Parathyroid adenoma (tissue), 2 donors: Measurements from ENCODE around the gene MGAT1.

ENCODE experiments used
- H2AFZ ChIP-seq: fragments of 300-600 bp; sonication (generic); one replicate; pipeline ENCODE4 v1.7.0; 2017; ENCODE audit warnings: antibody characterized with exemption, mild to moderate bottlenecking
- H3K27ac ChIP-seq: fragments of 300-600 bp; sonication (generic); one replicate; pipeline ENCODE4 v1.7.0; 2017
- H3K27me3 ChIP-seq: fragments of 300-600 bp; sonication (generic); one replicate; pipeline ENCODE4 v1.7.0; 2017; ENCODE audit warnings: low read length; ENCODE audit not compliant: control insufficient read depth, insufficient read depth
- H3K36me3 ChIP-seq: fragments of 300-600 bp; sonication (generic); one replicate; pipeline ENCODE4 v1.7.0; 2017; ENCODE audit warnings: low read length; ENCODE audit not compliant: control insufficient read depth, insufficient read depth
- H3K4me1 ChIP-seq: fragments of 300-600 bp; sonication (generic); one replicate; pipeline ENCODE4 v1.7.0; 2017; ENCODE audit warnings: control low read depth
- H3K4me2 ChIP-seq: fragments of 300-600 bp; sonication (generic); one replicate; pipeline ENCODE4 v1.7.0; 2017; ENCODE audit warnings: low read length
- H3K4me3 ChIP-seq: fragments of 300-600 bp; sonication (generic); one replicate; pipeline ENCODE4 v1.7.0; 2017; ENCODE audit warnings: low read depth, low read length
- H3K79me2 ChIP-seq: fragments of 300-600 bp; sonication (generic); one replicate; pipeline ENCODE4 v1.7.0; 2017; ENCODE audit warnings: control low read depth
- H3K9ac ChIP-seq: fragments of 300-600 bp; sonication (generic); one replicate; pipeline ENCODE4 v1.7.0; 2017; ENCODE audit warnings: mild to moderate bottlenecking
- H3K9me3 ChIP-seq: fragments of 300-600 bp; sonication (generic); one replicate; pipeline ENCODE4 v1.7.0; 2017; ENCODE audit warnings: low read length; ENCODE audit not compliant: control insufficient read depth
- CTCF ChIP-seq: fragments of 300-600 bp; sonication (generic); IDR thresholded peaks from one replicate; pipeline ENCODE4 v1.7.0; 2017; ENCODE audit warnings: antibody characterized with exemption, mild to moderate bottlenecking
- donor health status: primary hyperparathyroidism.

Gene MGAT1

GRCh38 chr5:180810210-180810958 lies 7.8 kb upstream of the MGAT1 start:
- Histone ChIP-seq H3K27ac (peak overlapping the region; percentile 98), H3K9ac (peak overlapping the region; percentile 79)

GRCh38 chr5:180809403-180810209 lies 7.0 kb upstream of the MGAT1 start:
- H3K9me3 ChIP-seq = no peaks in the 10 kb centered on the region
- H3K4me3 ChIP-seq = peak overlapping the region; percentile 89

More at GRCh38 chr5:180810210-180810958, 7.8 kb upstream of the MGAT1 start:
- peaks cover 22% of the 10 kb centered on the region for H3K4me1 ChIP-seq
- peak overlapping the region; percentile 97 for H2AFZ ChIP-seq
- peak overlapping the region; percentile 71 for H3K4me2 ChIP-seq
- no peaks in the 10 kb centered on the region for H3K27me3 ChIP-seq
- H3K79me2 ChIP-seq = peaks cover 9% of the 10 kb centered on the region
- no peaks in the 10 kb centered on the region for H3K9me3 ChIP-seq
- no peak for TF ChIP-seq CTCF
- peak overlapping the region; percentile 89 for H3K4me3 ChIP-seq
- H3K36me3 ChIP-seq = no peaks in the 10 kb centered on the region

DNA sequence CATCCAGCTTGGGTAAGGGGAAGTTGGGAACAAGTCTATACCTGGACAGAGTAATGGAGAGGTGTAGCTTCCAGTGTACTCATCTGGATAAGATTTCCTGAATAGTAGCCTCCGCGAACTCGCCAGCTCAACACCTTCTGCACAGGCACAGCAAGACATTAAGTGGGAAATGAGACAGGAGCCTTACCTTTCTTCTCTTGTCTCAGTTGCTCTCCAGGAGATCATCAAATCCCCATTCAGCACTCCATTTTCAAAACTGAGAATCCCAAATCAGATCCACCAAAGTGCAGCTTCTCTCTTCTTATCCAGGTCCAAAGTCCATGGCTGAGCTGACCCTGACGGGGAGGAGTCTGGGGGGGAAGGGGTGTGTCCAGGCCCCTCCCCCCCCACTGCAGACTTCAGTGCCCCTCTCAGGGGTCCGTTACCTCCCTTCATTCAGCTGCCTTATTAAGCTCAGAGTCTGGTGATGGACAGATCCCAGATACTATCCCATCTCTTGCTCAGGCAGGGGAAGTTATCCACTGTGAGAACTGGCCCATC lies 5.9 kb upstream of the MGAT1 start:
- H3K27ac ChIP-seq = peak overlapping the region; percentile 98
- H3K27me3 ChIP-seq = no peaks in the 10 kb centered on the region
- peak overlapping the region; percentile 89 for H3K4me3 ChIP-seq
- no peak for TF ChIP-seq CTCF
- H3K36me3 ChIP-seq = no peaks in the 10 kb centered on the region
- peak overlapping the region; percentile 71 for H3K4me2 ChIP-seq
- H3K4me1 ChIP-seq = peaks cover 22% of the 10 kb centered on the region
- H3K9me3 ChIP-seq = no peaks in the 10 kb centered on the region
- no peak overlapping the region for H3K9ac ChIP-seq
- H2AFZ ChIP-seq = no peak overlapping the region
- peaks cover 9% of the 10 kb centered on the region for H3K79me2 ChIP-seq

More at GRCh38 chr5:180809403-180810209, 7.0 kb upstream of the MGAT1 start:
- H2AFZ ChIP-seq = peak overlapping the region; percentile 97
- H3K27me3 ChIP-seq = no peaks in the 10 kb centered on the region
- peak overlapping the region; percentile 71 for H3K4me2 ChIP-seq
- H3K27ac ChIP-seq = peak overlapping the region; percentile 98
- peak overlapping the region; percentile 79 for H3K9ac ChIP-seq
- H3K36me3 ChIP-seq = no peaks in the 10 kb centered on the region
- peaks cover 9% of the 10 kb centered on the region for H3K79me2 ChIP-seq
- peaks cover 22% of the 10 kb centered on the region for H3K4me1 ChIP-seq
- no peak for TF ChIP-seq CTCF

- H2AFZ ChIP-seq = no peak overlapping the region
- no peaks in the 10 kb centered on the region for H3K27me3 ChIP-seq
- no peak overlapping the region for H3K4me2 ChIP-seq
- no peaks in the 10 kb centered on the region for H3K36me3 ChIP-seq
- H3K79me2 ChIP-seq = peaks cover 9% of the 10 kb centered on the region
- no peak overlapping the region for H3K4me3 ChIP-seq
- TF ChIP-seq CTCF = no peak
- H3K4me1 ChIP-seq = peaks cover 22% of the 10 kb centered on the region
- no peak overlapping the region for H3K27ac ChIP-seq
- no peaks in the 10 kb centered on the region for H3K9me3 ChIP-seq
- no peak overlapping the region for H3K9ac ChIP-seq
These were observed 5.2 kb upstream of the MGAT1 start for GRCh38 chr5:180807654-180808414.
